ENCODE data around the gene GNAI3. TPM values are rescaled to one million over a fixed set of nuclear protein-coding genes. Genes with fewer than 3 reads are reported as not detected.

Gene GNAI3
- total and polyA plus RNA-seq, 2 of the 13 experiments (the other 11 are each of a cell fraction or from before 2014, with no cell fraction given) = 4.3 to 9.0 TPM

DNA sequence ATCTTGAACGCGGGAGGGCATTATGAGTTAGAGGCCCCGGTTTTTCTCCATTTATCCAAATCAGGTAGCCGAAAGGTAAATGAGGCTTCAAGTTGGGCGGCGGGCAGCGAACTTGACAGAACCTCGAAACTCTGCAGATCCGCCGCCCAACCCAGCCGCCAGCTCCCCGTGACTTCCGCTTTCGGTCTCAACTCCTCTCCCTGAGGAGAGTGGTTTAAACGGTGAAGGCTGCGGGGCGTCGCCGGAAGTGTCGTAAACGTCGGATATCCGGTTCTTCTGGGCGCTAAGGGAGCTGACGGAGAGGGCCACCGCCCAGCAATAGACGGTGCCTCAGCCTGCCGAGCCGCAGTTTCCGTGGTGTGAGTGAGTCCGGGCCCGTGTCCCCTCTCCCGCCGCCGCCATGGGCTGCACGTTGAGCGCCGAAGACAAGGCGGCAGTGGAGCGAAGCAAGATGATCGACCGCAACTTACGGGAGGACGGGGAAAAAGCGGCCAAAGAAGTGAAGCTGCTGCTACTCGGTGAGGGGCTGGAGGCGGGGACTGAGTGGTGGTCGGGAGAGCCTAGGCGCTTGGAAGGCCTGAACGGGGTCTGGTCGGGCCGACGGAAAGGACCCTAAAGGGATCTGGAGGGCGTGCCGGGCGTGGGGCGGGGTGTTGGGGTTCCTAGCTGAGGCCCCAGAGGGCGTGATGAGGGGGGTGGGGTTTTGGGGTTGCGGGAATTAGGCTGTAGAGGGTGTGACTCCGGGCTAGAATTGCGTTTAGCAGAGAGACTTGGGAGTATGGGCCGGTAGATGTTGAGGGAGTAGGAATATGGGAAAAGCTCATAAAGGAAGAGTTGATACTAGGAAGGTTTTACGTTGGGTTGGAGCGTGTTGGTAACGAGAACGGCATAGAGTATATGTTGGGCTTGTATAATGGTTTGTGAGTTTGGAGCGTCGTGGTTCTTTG, at the start of gene GNAI3 (continued):
- TF ChIP-seq, protein P1, sequence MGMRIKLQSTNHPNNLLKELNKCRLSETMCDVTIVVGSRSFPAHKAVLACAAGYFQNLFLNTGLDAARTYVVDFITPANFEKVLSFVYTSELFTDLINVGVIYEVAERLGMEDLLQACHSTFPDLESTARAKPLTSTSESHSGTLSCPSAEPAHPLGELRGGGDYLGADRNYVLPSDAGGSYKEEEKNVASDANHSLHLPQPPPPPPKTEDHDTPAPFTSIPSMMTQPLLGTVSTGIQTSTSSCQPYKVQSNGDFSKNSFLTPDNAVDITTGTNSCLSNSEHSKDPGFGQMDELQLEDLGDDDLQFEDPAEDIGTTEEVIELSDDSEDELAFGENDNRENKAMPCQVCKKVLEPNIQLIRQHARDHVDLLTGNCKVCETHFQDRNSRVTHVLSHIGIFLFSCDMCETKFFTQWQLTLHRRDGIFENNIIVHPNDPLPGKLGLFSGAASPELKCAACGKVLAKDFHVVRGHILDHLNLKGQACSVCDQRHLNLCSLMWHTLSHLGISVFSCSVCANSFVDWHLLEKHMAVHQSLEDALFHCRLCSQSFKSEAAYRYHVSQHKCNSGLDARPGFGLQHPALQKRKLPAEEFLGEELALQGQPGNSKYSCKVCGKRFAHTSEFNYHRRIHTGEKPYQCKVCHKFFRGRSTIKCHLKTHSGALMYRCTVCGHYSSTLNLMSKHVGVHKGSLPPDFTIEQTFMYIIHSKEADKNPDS (CRISPR knock-in tag; IDR thresholded peaks at IDR 0.05) = no peak
- TF ChIP-seq FOXK1 (CRISPR knock-in tag; IDR thresholded peaks at IDR 0.05; ENCODE audit: borderline replicate concordance, low read depth) = peak; percentile 66; the same call in 1 of the 2 replicates
- TF ChIP-seq, protein P2, sequence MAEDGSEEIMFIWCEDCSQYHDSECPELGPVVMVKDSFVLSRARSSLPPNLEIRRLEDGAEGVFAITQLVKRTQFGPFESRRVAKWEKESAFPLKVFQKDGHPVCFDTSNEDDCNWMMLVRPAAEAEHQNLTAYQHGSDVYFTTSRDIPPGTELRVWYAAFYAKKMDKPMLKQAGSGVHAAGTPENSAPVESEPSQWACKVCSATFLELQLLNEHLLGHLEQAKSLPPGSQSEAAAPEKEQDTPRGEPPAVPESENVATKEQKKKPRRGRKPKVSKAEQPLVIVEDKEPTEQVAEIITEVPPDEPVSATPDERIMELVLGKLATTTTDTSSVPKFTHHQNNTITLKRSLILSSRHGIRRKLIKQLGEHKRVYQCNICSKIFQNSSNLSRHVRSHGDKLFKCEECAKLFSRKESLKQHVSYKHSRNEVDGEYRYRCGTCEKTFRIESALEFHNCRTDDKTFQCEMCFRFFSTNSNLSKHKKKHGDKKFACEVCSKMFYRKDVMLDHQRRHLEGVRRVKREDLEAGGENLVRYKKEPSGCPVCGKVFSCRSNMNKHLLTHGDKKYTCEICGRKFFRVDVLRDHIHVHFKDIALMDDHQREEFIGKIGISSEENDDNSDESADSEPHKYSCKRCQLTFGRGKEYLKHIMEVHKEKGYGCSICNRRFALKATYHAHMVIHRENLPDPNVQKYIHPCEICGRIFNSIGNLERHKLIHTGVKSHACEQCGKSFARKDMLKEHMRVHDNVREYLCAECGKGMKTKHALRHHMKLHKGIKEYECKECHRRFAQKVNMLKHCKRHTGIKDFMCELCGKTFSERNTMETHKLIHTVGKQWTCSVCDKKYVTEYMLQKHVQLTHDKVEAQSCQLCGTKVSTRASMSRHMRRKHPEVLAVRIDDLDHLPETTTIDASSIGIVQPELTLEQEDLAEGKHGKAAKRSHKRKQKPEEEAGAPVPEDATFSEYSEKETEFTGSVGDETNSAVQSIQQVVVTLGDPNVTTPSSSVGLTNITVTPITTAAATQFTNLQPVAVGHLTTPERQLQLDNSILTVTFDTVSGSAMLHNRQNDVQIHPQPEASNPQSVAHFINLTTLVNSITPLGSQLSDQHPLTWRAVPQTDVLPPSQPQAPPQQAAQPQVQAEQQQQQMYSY (CRISPR knock-in tag; IDR thresholded peaks at IDR 0.05) = no peak
- no peak for TF ChIP-seq PAF1 (CRISPR knock-in tag; IDR thresholded peaks at IDR 0.05)
- TF ChIP-seq ZNF124 (CRISPR knock-in tag; IDR thresholded peaks at IDR 0.05) = 0 out of 2 replicates have a peak, but pooled peaks have one; percentile 17
- peak in 1 of 2 experiments; percentile 84; a peak in 2 of 4 replicates for TF ChIP-seq KLF16 (CRISPR knock-in tag; IDR thresholded peaks at IDR 0.05)
- peak; percentile 90 for TF ChIP-seq THAP11 (CRISPR knock-in tag; IDR thresholded peaks at IDR 0.05)
- no peak; the same call in 1 of the 2 replicates for TF ChIP-seq ZNF619 (CRISPR knock-in tag; IDR thresholded peaks at IDR 0.05)
- 0 out of 2 replicates have a peak, but pooled peaks have one; percentile 72 for TF ChIP-seq ZSCAN9 (CRISPR knock-in tag; IDR thresholded peaks at IDR 0.05; ENCODE audit: borderline replicate concordance)
- 0 out of 2 replicates have a peak, but pooled peaks have one; percentile 32 for TF ChIP-seq WIZ (CRISPR knock-in tag; IDR thresholded peaks at IDR 0.05)
- TF ChIP-seq, protein P3, sequence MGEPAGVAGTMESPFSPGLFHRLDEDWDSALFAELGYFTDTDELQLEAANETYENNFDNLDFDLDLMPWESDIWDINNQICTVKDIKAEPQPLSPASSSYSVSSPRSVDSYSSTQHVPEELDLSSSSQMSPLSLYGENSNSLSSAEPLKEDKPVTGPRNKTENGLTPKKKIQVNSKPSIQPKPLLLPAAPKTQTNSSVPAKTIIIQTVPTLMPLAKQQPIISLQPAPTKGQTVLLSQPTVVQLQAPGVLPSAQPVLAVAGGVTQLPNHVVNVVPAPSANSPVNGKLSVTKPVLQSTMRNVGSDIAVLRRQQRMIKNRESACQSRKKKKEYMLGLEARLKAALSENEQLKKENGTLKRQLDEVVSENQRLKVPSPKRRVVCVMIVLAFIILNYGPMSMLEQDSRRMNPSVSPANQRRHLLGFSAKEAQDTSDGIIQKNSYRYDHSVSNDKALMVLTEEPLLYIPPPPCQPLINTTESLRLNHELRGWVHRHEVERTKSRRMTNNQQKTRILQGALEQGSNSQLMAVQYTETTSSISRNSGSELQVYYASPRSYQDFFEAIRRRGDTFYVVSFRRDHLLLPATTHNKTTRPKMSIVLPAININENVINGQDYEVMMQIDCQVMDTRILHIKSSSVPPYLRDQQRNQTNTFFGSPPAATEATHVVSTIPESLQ (CRISPR knock-in tag; conservative IDR thresholded peaks at IDR 0.05) = no peak
- TF ChIP-seq, protein P4, sequence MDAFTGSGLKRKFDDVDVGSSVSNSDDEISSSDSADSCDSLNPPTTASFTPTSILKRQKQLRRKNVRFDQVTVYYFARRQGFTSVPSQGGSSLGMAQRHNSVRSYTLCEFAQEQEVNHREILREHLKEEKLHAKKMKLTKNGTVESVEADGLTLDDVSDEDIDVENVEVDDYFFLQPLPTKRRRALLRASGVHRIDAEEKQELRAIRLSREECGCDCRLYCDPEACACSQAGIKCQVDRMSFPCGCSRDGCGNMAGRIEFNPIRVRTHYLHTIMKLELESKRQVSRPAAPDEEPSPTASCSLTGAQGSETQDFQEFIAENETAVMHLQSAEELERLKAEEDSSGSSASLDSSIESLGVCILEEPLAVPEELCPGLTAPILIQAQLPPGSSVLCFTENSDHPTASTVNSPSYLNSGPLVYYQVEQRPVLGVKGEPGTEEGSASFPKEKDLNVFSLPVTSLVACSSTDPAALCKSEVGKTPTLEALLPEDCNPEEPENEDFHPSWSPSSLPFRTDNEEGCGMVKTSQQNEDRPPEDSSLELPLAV (CRISPR knock-in tag; conservative IDR thresholded peaks at IDR 0.05; ENCODE audit: low read depth) = no peak
- no peak for TF ChIP-seq SRSF4 (IDR thresholded peaks at IDR 0.05; ENCODE audit: low read depth, low read length, poor library complexity, severe bottlenecking)
- TF ChIP-seq, protein P5, sequence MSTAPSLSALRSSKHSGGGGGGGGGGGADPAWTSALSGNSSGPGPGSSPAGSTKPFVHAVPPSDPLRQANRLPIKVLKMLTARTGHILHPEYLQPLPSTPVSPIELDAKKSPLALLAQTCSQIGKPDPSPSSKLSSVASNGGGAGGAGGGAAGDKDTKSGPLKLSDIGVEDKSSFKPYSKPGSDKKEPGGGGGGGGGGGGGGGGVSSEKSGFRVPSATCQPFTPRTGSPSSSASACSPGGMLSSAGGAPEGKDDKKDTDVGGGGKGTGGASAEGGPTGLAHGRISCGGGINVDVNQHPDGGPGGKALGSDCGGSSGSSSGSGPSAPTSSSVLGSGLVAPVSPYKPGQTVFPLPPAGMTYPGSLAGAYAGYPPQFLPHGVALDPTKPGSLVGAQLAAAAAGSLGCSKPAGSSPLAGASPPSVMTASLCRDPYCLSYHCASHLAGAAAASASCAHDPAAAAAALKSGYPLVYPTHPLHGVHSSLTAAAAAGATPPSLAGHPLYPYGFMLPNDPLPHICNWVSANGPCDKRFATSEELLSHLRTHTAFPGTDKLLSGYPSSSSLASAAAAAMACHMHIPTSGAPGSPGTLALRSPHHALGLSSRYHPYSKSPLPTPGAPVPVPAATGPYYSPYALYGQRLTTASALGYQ (CRISPR knock-in tag; IDR thresholded peaks at IDR 0.05) = no peak
- TF ChIP-seq THYN1 (CRISPR knock-in tag; IDR thresholded peaks at IDR 0.05; ENCODE audit: borderline replicate concordance, low read depth) = no peak
- peak; percentile 86; the same call in 1 of the 2 replicates for TF ChIP-seq ZSCAN31 (CRISPR knock-in tag; IDR thresholded peaks at IDR 0.05; ENCODE audit: low read depth)
